HUES64 (cell line): ENCODE measurements around the gene TSPAN15.
A peak's percentile ranks its signal among the peaks of the same experiment; 100 is the strongest.

Source experiments
- H3K27ac ChIP-seq: 2 replicates; pipeline ENCODE4 v1.7.0; 2013; ENCODE audit warnings: low read depth, low read length, inconsistent platforms
- H3K27me3 ChIP-seq: 2 replicates; pipeline ENCODE4 v1.6.1; 2013; ENCODE audit warnings: mild to moderate bottlenecking, low read length; ENCODE audit not compliant: insufficient read depth
- H3K36me3 ChIP-seq: 2 replicates; pipeline ENCODE4 v1.6.1; 2013; ENCODE audit warnings: mild to moderate bottlenecking, low read length; ENCODE audit not compliant: insufficient read depth
- H3K4me1 ChIP-seq: 2 replicates; pipeline ENCODE4 v1.6.1; 2013; ENCODE audit warnings: mild to moderate bottlenecking, low read length, moderate library complexity; ENCODE audit not compliant: insufficient read depth
- H3K4me3 ChIP-seq: 2 replicates; pipeline ENCODE4 v1.5.1; 2013; ENCODE audit warnings: mild to moderate bottlenecking, low read length, moderate library complexity
- H3K9ac ChIP-seq: 2 replicates; pipeline ENCODE4 v1.6.1; 2013; ENCODE audit warnings: mild to moderate bottlenecking, low read depth, low read length
- H3K9me3 ChIP-seq: 2 replicates; pipeline ENCODE4 v1.6.1; 2013; ENCODE audit warnings: low read depth, low read length; ENCODE audit not compliant: insufficient read depth
- WGBS: fragments of 150-250, 120-280 bp; methylation state at CpG from one replicate; pipeline ENCODE4 v1.1.7; 2013; ENCODE audit warnings: missing lambda C conversion rate; 5-methylcytosine and 5-hydroxymethylcytosine counted together

TSPAN15 gene

GRCh38 chr10:69468751-69469089 is 17.5 kb downstream of the TSPAN15 start:
- H3K27ac ChIP-seq, result no peak overlapping the region; the same call in 1 of the 2 replicates
- no peaks in the 10 kb centered on the region for H3K36me3 ChIP-seq
- peaks cover 10% of the 10 kb centered on the region; the same call in 1 of the 2 replicates for H3K4me1 ChIP-seq
- no peaks in the 10 kb centered on the region for H3K27me3 ChIP-seq
- H3K9me3 ChIP-seq, result no peaks in the 10 kb centered on the region
- no peak overlapping the region for H3K4me3 ChIP-seq
- WGBS, result 76% methylated on average over 5 of the region's 5 CpGs
- peak overlapping the region; percentile 44; the same call in 1 of the 2 replicates for H3K9ac ChIP-seq

DNA sequence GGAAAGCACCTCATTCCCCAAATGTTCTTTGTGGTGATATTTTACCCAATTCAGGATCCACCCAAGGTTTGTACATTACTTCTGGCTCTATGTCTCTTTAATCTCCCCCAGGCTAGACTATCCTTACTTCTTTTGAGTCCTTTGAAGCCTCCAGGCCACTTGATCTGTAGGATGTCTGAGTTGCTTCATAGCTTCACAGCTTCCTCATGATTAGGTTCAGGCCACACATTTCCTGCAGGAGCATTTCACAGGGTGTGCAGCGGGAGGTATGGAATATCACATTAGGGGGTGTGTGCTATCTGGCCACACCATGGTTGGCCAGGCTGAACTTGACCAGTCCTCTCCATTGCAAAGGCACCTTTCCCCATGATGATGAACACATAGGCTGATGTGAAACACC is 18.7 kb downstream of the TSPAN15 start:
- 100% methylated on average over 1 of the region's 1 CpG for WGBS
- H3K4me3 ChIP-seq, result no peak overlapping the region
- H3K9ac ChIP-seq, result no peak overlapping the region
- no peaks in the 10 kb centered on the region for H3K36me3 ChIP-seq
- H3K4me1 ChIP-seq, result peaks cover 10% of the 10 kb centered on the region; the same call in 1 of the 2 replicates
- H3K9me3 ChIP-seq, result no peaks in the 10 kb centered on the region
- H3K27ac ChIP-seq, result no peak overlapping the region
- no peaks in the 10 kb centered on the region for H3K27me3 ChIP-seq

DNA sequence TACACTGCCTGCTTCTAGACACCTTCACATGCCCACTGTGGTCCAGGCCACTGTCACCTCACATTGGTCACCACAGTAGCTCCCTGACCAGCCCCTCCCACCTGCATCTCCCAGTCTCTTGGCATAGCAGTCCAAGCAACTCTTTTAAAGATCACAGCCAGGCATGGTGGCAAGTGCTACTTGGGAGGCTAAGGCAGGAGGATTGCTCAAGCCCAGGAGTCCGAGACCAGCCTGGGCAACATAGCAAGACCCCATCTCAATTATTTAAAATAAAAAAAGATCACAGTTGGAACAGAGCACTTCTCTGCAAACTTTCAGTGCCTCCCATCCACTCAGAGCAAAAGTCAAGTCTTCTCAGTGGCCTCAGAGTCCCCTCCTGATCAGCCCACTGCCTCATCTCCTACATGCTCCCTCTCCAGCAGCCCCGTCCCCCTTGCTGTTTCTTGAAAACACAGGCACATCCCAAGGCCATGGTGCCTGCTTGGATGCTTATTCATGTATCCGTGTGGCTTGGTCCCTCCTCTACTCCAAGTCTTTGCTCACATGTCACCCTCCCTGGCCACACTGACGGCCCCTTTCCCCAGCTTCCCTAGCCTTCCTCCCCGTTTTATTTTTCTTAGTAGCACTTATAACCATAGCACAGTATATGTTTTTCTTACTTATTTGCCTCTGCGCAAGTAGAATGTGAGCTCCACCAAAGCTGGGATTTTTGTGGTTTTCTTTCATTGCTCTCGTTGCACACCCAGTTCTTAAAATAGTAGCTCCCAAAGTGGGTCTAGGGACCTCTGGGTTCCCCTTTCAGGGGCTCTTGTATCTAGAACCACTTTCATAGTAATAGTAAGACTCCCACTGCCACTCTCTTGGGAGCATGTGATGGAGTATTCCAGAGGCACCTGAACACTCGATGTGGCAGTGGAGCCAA is 19.5 kb downstream of the TSPAN15 start:
- no peak overlapping the region for H3K4me3 ChIP-seq
- H3K27ac ChIP-seq, result no peak overlapping the region
- H3K4me1 ChIP-seq, result peaks cover 10% of the 10 kb centered on the region; the same call in 1 of the 2 replicates
- H3K27me3 ChIP-seq, result no peaks in the 10 kb centered on the region
- H3K36me3 ChIP-seq, result no peaks in the 10 kb centered on the region
- 85% methylated on average over 8 of the region's 8 CpGs for WGBS
- H3K9ac ChIP-seq, result no peak overlapping the region
- H3K9me3 ChIP-seq, result no peaks in the 10 kb centered on the region

GRCh38 chr10:69472142-69472541 is 20.9 kb downstream of the TSPAN15 start:
- Histone ChIP-seq H3K27ac (no peak overlapping the region), H3K9ac (no peak overlapping the region), H3K36me3 (no peaks in the 10 kb centered on the region), H3K9me3 (no peaks in the 10 kb centered on the region), H3K27me3 (no peaks in the 10 kb centered on the region), H3K4me1 (peaks cover 10% of the 10 kb centered on the region; the same call in 1 of the 2 replicates), H3K4me3 (no peak overlapping the region)
- 94% methylated on average over 4 of the region's 4 CpGs for WGBS

DNA sequence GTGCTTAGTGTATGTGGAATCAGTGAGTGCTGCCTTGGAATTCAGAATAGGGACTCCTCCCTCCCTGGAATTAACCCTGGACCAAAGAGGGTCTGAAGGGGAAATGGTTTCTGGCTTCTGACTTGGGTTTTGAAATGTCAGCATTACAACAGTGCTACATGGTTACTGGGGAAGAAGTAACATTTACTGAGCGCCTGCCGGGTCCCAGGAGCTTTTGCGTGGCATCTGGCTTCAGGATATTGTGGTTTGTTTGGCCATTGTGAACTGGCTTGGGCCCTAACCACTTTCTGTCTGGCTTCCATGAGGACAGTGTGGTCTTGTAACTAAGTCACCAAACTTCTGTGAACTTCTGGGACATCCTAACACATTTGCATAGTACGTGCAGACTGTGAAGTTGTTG is 21.3 kb downstream of the TSPAN15 start:
- no peak overlapping the region for H3K9ac ChIP-seq
- WGBS, result 94% methylated on average over 4 of the region's 4 CpGs

DNA sequence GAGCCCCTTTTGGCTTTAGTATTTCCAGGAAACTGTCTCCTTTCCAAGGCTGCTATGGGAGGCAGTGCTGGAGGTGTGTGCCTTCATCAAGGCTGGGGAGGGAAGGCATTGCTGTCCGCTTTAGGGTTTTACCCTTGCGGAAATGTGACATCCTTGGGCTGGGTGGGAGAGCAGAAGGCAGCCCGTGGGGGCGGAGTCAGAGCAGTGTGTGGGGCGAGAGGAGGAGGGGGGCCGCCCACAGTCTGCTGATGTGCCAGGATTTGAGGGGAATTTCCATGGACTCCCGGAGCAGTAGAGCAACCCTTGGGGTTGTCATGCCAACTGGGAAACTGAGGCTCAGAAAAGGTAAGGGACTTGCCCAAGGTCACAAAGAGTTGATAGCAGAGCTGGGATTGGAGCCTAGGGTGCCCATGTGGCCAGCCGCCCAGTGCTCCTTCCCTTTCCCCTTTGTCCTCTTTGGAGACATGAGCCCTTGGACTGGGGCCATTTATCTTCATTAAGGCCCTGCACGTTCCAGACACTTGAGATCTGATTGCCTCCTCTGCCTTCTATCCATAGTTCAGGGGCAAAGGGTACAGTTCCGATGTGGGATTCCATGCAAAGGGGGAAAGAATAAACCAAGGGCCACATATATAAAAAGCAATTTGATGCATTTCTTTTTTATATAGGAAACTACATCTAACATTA is 22.2 kb downstream of the TSPAN15 start:
- peaks cover 8% of the 10 kb centered on the region; the same call in 1 of the 2 replicates for H3K4me1 ChIP-seq

More for the DNA sequence above, 21.3 kb downstream of the TSPAN15 start:
- peaks cover 10% of the 10 kb centered on the region; the same call in 1 of the 2 replicates for H3K4me1 ChIP-seq
- H3K9me3 ChIP-seq, result no peaks in the 10 kb centered on the region
- H3K27ac ChIP-seq, result no peak overlapping the region
- no peaks in the 10 kb centered on the region for H3K27me3 ChIP-seq
- no peaks in the 10 kb centered on the region for H3K36me3 ChIP-seq
- no peak overlapping the region for H3K4me3 ChIP-seq

GRCh38 chr10:69474742-69475432 is 23.6 kb downstream of the TSPAN15 start:
- H3K27me3 ChIP-seq, result no peaks in the 10 kb centered on the region
- no peak overlapping the region for H3K9ac ChIP-seq
- no peaks in the 10 kb centered on the region for H3K9me3 ChIP-seq
- no peak overlapping the region for H3K27ac ChIP-seq
- no peak overlapping the region for H3K4me3 ChIP-seq
- H3K4me1 ChIP-seq, result peaks cover 3% of the 10 kb centered on the region; the same call in 1 of the 2 replicates
- 86% methylated on average over 9 of the region's 9 CpGs for WGBS
- no peaks in the 10 kb centered on the region for H3K36me3 ChIP-seq

More for the DNA sequence above, 22.2 kb downstream of the TSPAN15 start:
- 84% methylated on average over 10 of the region's 10 CpGs for WGBS
- Histone ChIP-seq H3K27me3 (no peaks in the 10 kb centered on the region), H3K27ac (no peak overlapping the region), H3K9ac (no peak overlapping the region), H3K4me3 (no peak overlapping the region), H3K36me3 (no peaks in the 10 kb centered on the region), H3K9me3 (no peaks in the 10 kb centered on the region)

DNA sequence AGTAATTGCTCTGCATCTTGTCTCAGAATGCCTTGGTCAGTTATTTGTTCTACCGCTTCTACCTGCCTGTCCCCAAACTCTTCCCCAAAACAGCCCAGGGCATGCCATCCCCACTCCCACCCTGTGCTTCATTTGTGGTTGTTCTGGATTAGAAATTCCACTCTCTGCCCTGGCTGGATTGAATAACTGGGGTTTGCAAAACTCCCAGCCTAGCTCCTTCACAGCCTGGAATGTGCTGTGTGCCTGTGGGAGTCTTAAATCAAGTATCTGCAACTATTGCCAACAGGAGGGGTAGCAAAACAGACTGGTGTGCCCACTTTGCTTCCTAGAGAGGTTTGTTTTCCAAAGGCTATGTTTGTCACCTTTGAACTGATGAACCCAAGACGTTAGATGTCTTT is 24.2 kb downstream of the TSPAN15 start:
- H3K4me1 ChIP-seq, result peaks cover 9% of the 10 kb centered on the region
- WGBS, result 95% methylated on average over 2 of the region's 2 CpGs

DNA sequence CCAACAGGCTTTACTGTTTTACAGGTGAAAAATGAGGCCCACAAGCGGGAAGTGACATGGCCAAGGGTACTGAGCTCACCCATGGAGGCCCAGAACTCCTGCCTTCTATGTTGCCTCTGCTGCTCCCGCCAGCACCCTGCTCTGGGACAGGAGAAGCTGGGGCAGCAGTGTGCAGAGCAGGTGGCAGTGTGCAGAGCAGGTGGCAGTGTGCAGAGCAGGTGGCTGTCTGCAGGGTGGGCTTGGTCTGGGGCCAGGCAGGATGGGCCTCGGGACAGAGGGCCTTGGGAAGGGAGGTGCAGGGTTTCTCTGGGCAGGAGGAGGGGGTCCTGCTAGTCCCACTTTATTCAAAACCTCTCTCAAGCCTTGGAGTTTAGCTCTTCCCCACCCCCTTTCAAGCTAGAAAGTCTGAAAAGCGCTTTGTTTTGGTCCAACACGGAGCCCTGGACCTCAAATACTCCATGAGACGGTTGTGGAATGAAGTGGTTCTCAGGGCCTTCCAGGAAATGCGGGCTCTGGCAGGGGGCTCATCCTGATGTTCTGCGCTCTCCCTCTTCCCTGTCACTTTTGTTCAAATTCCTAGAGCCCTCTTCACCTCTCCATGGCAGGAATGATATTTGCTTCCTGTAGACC is 26.8 kb downstream of the TSPAN15 start:
- Histone ChIP-seq H3K9ac (no peak overlapping the region), H3K27me3 (no peaks in the 10 kb centered on the region), H3K9me3 (no peaks in the 10 kb centered on the region), H3K36me3 (no peaks in the 10 kb centered on the region), H3K27ac (no peak overlapping the region), H3K4me1 (peaks cover 9% of the 10 kb centered on the region), H3K4me3 (no peak overlapping the region)
- WGBS, result 91% methylated on average over 8 of the region's 8 CpGs

More for the DNA sequence above, 24.2 kb downstream of the TSPAN15 start:
- Histone ChIP-seq H3K4me3 (no peak overlapping the region), H3K36me3 (no peaks in the 10 kb centered on the region), H3K9me3 (no peaks in the 10 kb centered on the region), H3K27ac (no peak overlapping the region), H3K9ac (no peak overlapping the region), H3K27me3 (no peaks in the 10 kb centered on the region)

GRCh38 chr10:69479240-69480067 is 28.2 kb downstream of the TSPAN15 start:
- Histone ChIP-seq H3K9me3 (no peaks in the 10 kb centered on the region), H3K4me3 (no peak overlapping the region), H3K27ac (no peak overlapping the region), H3K4me1 (peaks cover 9% of the 10 kb centered on the region), H3K9ac (no peak overlapping the region), H3K27me3 (no peaks in the 10 kb centered on the region), H3K36me3 (no peaks in the 10 kb centered on the region)
- 87% methylated on average over 7 of the region's 7 CpGs for WGBS
